ELR (cell line): ENCODE results near the gene DNAJB6.

Experiments used
- DNase-seq: peaks from one replicate; pipeline ENCODE4 v3.0.0-alpha.2; 2015; ENCODE audit warnings: low read depth

The DNAJB6 gene

DNA sequence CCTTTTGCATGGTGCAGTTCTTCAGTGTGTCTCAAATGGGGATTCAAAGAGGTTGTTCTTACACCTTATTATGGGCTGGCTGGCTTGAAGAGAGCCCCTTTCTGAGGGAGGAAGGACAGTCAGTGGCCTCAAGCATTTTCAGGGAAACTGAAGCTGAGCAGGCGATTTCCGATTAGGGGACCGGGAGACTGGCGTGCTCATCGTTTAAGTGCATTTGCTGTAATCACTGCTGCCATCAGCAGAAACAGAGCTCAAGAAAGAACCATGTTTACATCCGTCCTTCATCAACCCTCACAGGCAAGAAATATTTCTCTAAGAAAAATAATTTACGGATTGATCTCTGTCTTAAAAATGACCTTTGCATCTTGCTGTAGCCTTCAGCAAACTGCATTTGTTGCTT lies 32.2 kb downstream of the DNAJB6 start:
- no peak for DNase-seq

GRCh38 chr7:157370742-157371141 lies 33.9 kb downstream of the DNAJB6 start:
- DNase-seq = no peak

- DNase-seq = no peak
Measured at GRCh38 chr7:157371296-157371695, 34.5 kb downstream of the DNAJB6 start.

GRCh38 chr7:157372300-157373232 lies 35.8 kb downstream of the DNAJB6 start:
- no peak for DNase-seq

DNA sequence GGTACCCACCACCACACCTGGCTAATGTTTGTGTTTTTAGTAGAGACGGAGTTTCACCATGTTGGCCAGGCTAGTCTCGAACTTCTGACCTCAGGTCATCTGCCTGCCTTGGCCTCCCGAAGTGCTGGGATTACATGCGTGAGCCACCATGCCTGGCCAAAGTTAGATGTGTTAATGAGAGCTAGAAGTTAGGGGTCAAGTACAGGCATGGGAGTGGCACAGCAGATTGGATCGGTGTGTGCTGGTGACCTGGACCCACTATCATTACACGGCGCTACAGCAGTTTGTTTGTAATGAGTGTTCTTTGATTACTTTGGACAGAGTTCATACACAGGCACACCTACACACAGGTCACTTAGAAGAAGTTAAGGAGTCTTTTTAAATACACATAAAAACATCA lies 36.7 kb downstream of the DNAJB6 start:
- DNase-seq = no peak

GRCh38 chr7:157375410-157375809 lies 38.6 kb downstream of the DNAJB6 start:
- DNase-seq = no peak

GRCh38 chr7:157377436-157378124 lies 40.8 kb downstream of the DNAJB6 start:
- no peak for DNase-seq

DNA sequence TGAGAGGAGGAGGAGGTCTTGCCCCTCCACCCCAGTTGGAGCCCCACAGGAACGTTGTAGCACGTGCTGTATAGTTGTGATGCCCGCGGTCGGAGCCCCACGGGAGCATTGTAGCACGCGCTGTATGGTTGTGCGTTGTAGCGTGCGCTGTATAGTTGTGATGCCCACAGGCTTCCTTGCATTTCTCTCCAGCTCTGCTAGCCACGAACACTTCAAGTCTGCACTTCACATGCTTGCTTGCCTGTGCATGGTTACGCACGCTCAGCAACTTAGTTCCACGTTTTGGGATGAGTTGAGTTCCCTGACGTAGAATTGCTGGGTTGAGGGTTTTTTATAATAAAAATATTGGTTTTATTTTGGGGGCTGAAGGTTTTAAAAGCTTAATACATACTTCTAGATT lies 41.6 kb downstream of the DNAJB6 start:
- DNase-seq = no peak

DNA sequence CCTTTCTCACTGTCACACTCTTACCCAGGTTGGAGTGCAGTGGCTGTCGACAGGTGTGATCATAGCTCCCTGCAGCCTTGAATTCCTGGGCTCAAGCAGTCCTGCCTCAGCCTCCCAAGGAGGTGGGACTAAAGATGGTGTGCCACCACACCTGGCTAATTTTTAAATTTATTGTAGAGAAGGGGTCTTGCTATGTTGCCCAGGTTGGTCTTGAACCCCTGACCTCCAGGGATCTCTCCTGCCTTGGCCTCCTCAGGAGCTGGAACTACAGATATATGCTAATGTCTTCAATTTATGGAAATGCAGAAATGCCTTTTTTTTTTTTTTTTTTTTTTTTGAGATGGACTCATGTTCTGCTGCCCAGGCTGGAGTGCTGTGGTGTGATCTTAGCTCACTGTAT lies 42.7 kb downstream of the DNAJB6 start:
- DNase-seq = no peak

- no peak for DNase-seq
Measured at GRCh38 chr7:157380416-157380815, 43.6 kb downstream of the DNAJB6 start.

DNA sequence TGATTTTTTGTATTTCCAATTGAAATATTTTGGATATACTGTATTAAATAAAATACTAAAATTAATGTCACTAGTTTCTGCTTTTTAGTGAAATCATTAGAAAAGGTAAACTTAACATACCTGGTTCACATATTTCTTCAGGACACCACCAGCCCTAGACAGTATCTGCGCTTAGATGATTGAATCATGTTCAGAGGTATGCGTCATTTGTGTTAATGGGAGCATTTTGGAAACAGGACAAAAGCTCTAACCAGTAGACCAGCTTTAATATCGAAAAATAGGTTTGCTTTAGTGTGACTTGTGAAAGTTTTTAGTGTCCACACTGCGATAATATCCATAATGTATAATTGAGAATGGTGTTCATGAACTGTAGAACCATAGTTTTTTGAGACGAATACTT lies 47.1 kb downstream of the DNAJB6 start:
- DNase-seq = no peak

DNA sequence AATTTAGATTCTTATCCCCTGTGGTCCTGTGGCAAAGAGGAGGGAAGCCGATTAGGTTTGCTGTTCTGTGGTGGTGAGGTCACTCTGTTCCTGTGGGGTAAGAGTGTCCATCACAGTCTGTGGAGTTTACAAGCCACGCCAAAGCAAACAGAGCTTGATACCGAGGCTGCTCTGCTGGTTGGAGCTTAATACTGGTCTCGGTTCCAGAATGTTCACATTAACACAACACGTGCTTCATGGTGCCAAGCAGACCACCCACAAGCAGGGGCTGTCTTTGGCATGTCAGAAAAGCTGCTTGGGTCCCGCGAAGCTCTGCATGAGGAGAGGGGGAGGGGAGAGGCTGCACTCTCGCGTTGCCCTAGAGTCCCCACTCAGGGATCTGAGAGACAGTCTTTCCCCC lies 47.5 kb downstream of the DNAJB6 start:
- no peak for DNase-seq

DNA sequence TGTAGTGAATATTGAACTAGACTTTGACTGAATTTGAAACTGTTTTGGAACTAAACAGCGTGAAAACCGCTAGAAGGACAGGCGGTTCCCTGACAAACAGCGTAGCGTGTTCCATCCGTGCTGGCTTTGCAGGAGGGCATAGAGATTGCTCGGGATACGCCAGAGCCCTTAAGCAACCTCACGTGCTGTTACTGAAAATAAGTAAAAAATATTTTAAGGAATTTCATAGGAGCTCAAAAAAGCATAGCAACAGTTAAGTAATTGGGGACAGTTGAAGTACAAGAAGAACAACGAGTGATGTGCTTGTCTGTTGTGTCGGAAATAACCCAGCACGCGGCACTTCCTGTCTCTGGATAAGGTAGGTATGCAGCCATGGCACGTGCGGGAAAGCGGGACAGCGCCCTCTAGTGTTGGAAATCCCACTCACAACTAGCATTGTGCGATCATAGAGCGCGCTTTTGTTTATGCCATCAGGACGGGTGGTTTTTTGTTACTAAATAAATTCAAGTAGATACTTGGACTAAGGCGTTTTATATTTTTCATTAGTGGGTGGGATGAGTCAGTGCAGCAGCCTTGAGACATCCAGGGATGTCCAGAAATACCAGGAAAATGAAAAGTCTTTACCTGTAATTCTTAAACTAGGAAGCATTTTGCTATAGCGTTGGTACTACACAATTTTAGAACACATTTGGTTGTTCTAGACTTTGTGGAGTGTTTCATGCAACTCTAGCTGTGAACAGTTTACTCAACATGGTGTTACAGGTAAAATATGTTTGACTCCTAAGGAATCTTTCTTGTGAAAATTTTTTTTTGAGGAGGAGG lies 50.4 kb downstream of the DNAJB6 start:
- DNase-seq = peak; percentile 81

DNA sequence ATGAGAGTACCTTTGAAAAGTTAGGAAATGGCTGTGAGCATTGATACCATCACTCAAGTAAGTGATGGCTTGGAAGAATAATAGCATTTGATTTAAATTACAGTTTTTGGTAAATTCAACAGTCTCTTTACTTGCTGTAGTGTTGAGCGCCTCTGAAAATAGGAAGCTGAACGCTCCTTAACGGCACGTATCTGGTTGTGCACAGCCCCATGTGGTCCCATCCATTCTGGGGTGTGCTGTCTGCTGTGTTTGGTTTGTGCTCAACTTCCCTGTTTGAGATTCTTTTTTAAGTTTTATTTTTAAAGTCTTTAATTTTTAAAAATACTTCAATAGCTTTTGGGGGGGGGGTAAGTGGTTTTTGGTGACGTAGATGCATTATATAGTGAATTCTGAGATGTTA lies 51.5 kb downstream of the DNAJB6 start:
- no peak for DNase-seq

- DNase-seq = peak; percentile 51
Measured at GRCh38 chr7:157389951-157390730, 53.3 kb downstream of the DNAJB6 start.

GRCh38 chr7:157391036-157391710 lies 54.4 kb downstream of the DNAJB6 start:
- no peak for DNase-seq

GRCh38 chr7:157392256-157393037 lies 55.6 kb downstream of the DNAJB6 start:
- DNase-seq = no peak

- DNase-seq = peak; percentile 72
Measured at GRCh38 chr7:157394246-157395191, 57.7 kb downstream of the DNAJB6 start.

- DNase-seq = no peak
Measured at GRCh38 chr7:157395206-157395605, 58.4 kb downstream of the DNAJB6 start.
